NCI-H526 (cell line): ENCODE results near the gene CHML.

ENCODE experiments used
- DNase-seq, 2 experiments: peaks; one replicate each; lab custom pipeline; 2025; lab: John Stamatoyannopoulos, UW

The CHML gene

GRCh38 chr1:241590719-241591118 lies 49.5 kb downstream of the CHML start:
- no peak for DNase-seq
